ENCODE data around the gene CDS1.

CDS1 gene

GRCh38 chr4:84684361-84684760 lies 101.4 kb downstream of the CDS1 start:
- no peak for TF ChIP-seq CTCF (IDR thresholded peaks at IDR 0.05; ENCODE audit: borderline replicate concordance, control extremely low read depth, extremely low read depth, insufficient read depth, missing control alignments)
- no peak for DNase-seq (ENCODE audit: low spot score)
- in situ Hi-C loops (cut with MboI; ENCODE audit: low sequenced_read_pairs, unreplicated experiment), result no loop called here

- TF ChIP-seq CTCF (IDR thresholded peaks at IDR 0.05; ENCODE audit: borderline replicate concordance, control extremely low read depth, extremely low read depth, insufficient read depth, missing control alignments), result no peak
- no peak for DNase-seq (ENCODE audit: low spot score)
- in situ Hi-C loops (cut with MboI; ENCODE audit: low sequenced_read_pairs, unreplicated experiment), result no loop called here
These were observed 102.2 kb downstream of the CDS1 start for GRCh38 chr4:84685105-84685504.

DNA sequence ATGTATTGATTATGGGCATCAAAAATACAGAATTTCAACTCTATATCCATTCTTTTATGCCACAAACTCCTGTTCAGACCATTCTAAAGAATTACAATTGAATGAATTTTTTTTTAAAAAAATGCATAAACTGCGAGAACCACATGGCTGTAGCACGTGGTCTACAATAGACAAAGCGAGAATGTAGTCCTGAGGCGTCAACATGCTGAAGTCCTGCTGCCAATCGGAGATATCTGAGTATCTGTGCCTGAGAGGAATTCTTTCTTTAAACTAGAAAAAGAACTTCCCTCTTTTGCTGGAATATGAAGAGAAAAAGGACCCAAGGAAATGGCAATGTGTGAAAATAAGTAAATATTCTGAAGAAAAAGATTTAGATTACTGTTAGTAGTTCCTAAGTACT lies 105.7 kb downstream of the CDS1 start:
- in situ Hi-C loops (cut with MboI; ENCODE audit: low sequenced_read_pairs, unreplicated experiment), result no loop called here
- TF ChIP-seq CTCF (IDR thresholded peaks at IDR 0.05; ENCODE audit: borderline replicate concordance, control extremely low read depth, extremely low read depth, insufficient read depth, missing control alignments), result no peak

GRCh38 chr4:84689197-84689596 lies 106.3 kb downstream of the CDS1 start:
- TF ChIP-seq CTCF (IDR thresholded peaks at IDR 0.05; ENCODE audit: borderline replicate concordance, control extremely low read depth, extremely low read depth, insufficient read depth, missing control alignments), result no peak
- DNase-seq (ENCODE audit: low spot score), result no peak
- in situ Hi-C loops (cut with MboI; ENCODE audit: low sequenced_read_pairs, unreplicated experiment), result no loop called here

More for the DNA sequence above, 105.7 kb downstream of the CDS1 start:
- no peak for DNase-seq (ENCODE audit: low spot score)

DNA sequence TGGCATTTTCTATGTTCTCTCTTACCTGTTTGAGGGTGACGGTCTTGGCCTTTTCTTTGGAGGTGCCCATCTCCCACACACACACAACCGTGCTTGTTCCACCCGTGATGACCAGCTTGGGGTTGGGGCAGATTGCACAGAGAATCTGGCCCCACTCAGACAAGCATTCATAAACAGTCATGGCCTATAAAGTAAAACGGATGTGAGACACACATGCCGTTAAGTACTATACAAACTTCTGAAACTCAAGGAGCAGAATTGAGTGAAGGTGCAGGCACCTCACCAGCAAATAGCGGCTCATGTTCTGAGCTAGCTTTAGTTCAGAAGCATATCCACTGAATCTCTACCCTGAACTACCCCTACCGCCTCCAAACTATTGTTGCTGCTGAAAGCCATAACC lies 107.6 kb downstream of the CDS1 start:
- in situ Hi-C loops (cut with MboI; ENCODE audit: low sequenced_read_pairs, unreplicated experiment), result no loop called here
- DNase-seq (ENCODE audit: low spot score), result no peak
- no peak for TF ChIP-seq CTCF (IDR thresholded peaks at IDR 0.05; ENCODE audit: borderline replicate concordance, control extremely low read depth, extremely low read depth, insufficient read depth, missing control alignments)

GRCh38 chr4:84691170-84691691 lies 108.3 kb downstream of the CDS1 start:
- no peak for TF ChIP-seq CTCF (IDR thresholded peaks at IDR 0.05; ENCODE audit: borderline replicate concordance, control extremely low read depth, extremely low read depth, insufficient read depth, missing control alignments)
- in situ Hi-C loops (cut with MboI; ENCODE audit: low sequenced_read_pairs, unreplicated experiment), result no loop called here
- DNase-seq (ENCODE audit: low spot score), result no peak

- no peak for DNase-seq (ENCODE audit: low spot score)
- no peak for TF ChIP-seq CTCF (IDR thresholded peaks at IDR 0.05; ENCODE audit: borderline replicate concordance, control extremely low read depth, extremely low read depth, insufficient read depth, missing control alignments)
- in situ Hi-C loops (cut with MboI; ENCODE audit: low sequenced_read_pairs, unreplicated experiment), result no loop called here
These were observed 108.9 kb downstream of the CDS1 start for GRCh38 chr4:84691800-84692199.

Data from GM13976 (cell line).